SU-DHL-6 (cell line): Measurements from ENCODE around the gene COG5.

Experiments used
- CTCF ChIP-seq: fragments of 200-600 bp; sonication (generic); IDR thresholded peaks from one replicate; pipeline ENCODE4 v1.5.1; 2017; ENCODE audit warnings: antibody characterized with exemption, mild to moderate bottlenecking, low read length, moderate library complexity; ENCODE audit not compliant: insufficient read depth, poor library complexity, severe bottlenecking
- EZH2phosphoT487 ChIP-seq: fragments of 200-600 bp; sonication (generic), shearing (Covaris generic); conservative IDR thresholded peaks from 2 replicates; pipeline ENCODE4 v1.6.1; 2018; ENCODE audit warnings: mild to moderate bottlenecking, antibody characterized with exemption, low read length, moderate library complexity, mixed read lengths

- no peak for TF ChIP-seq CTCF
- no peak for TF ChIP-seq EZH2phosphoT487
Observed at GRCh38 chr7:107253599-107253998, 310.1 kb downstream of the COG5 start.
